IPS-18c (cell line): ENCODE results near the gene GNAI1.

ENCODE experiments used
- H3K4me3 ChIP-seq: 2 replicates; pipeline ENCODE4 v1.7.0; 2013; ENCODE audit warnings: low read depth, mild to moderate bottlenecking, low read length, moderate library complexity; ENCODE audit not compliant: insufficient read depth
- H3K9me3 ChIP-seq: one replicate; pipeline ENCODE4 v1.6.1; 2013; ENCODE audit warnings: mild to moderate bottlenecking, low read length, moderate library complexity; ENCODE audit not compliant: control insufficient read depth, insufficient read depth

The GNAI1 gene

DNA sequence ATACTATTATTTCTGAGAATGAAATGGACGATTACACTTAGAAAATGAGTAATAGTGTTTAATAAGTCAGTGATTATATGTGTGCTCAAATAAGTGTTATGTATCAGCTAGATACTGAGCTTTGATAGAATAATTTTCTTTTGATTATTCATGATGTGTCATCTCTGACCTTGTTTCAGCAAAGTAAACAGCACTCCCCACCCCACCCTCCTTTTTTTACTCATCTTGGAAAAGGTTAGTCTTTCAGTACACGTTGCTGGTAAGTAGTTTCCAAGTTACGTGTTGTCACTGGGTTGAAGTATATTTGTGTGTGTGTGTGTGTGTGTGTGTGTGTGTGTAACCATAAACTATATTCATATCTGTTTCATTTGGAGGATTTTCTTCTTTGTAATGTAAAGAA, 84.1 kb downstream of the GNAI1 start:
- Histone ChIP-seq H3K9me3 (no peaks in the 10 kb centered on the region), H3K4me3 (no peak overlapping the region)

DNA sequence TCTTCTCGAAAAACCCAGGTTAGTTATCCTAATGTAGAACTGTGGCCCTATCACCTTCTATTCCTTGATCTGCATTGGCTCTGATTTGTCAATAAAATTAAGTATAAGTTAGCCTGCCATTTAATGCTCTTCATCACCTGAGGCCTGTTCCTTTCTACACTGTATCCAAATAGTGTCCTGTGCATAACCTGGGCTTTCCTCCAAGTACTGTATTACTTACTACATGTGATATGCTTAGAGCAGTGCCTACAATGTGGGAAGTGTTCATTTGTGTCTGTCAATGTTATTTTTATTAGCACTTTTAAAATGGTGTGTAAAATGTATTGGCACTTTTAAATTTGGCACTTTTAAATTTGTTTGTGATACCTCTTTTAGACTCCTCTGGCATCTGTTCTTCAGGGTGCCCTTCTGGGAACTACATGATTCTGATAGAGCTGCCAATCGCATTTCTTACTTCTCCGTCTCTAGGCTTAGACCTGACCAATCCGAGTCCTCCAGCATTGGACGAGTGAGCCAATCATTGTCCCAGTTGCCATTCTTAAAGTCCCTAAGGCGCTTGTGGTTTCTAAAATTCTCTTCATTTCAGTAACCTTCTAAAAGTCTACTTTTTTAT, 85.5 kb downstream of the GNAI1 start:
- Histone ChIP-seq H3K9me3 (no peaks in the 10 kb centered on the region), H3K4me3 (no peak overlapping the region)

DNA sequence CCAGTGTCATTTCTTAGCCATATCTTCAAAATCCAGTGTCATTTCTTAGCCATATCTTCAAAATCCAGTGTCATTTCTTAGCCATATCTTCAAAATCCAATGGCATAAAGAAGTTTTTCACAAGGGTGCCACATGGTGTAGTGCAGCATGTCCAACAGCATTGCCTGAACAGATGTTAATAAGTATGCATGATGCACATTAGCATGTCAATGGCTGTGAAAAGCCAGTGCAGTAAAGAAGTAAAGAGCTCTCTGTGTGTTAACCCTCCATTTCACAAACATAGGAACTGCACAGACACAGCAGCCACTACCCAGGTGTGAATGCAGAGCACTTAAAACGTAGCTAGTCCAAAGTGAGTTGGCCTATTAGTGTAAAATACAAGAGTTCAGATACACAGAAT, 89.8 kb downstream of the GNAI1 start:
- H3K4me3 ChIP-seq = no peak overlapping the region

DNA sequence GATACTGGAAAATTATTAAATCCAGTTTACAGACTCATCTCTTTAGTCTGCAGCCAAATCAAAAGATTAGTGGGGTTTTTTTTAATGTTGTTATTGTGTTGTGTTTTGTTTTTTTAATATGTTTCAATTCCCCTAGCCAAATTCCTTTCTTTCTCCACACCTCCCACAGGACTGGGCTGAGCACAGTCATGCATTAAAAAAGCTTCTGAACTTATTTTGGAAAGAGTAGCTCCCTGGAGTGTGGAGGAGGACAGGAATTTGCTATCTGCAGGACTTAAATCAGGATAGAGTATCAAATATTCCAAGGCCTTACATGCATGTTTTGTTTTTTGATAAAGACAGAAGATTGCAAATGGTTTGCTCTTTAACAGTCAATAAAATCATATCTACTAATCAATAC, 90.7 kb downstream of the GNAI1 start:
- Histone ChIP-seq H3K9me3 (no peaks in the 10 kb centered on the region), H3K4me3 (no peak overlapping the region)

More for the DNA sequence above, 89.8 kb downstream of the GNAI1 start:
- H3K9me3 ChIP-seq = no peaks in the 10 kb centered on the region

DNA sequence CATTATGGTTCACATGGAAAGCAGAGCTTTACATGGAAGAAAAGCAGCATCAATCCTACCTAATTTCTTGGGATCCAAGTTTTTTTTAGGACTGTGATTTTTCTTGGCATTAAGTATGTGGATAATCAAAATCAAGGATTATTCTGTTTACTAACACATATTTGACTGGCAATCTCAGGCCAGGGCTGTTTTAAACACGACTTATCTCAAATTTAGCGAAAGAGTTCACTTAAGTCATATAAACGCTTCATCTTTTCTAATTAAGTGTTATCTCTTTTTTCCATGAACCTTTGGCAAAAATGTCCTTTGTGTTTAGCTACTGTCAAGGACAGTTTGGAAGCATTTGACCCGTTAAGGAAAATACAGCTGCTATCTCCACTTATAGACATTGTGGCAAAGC, 92.0 kb downstream of the GNAI1 start:
- no peak overlapping the region for H3K4me3 ChIP-seq
- H3K9me3 ChIP-seq = no peaks in the 10 kb centered on the region

DNA sequence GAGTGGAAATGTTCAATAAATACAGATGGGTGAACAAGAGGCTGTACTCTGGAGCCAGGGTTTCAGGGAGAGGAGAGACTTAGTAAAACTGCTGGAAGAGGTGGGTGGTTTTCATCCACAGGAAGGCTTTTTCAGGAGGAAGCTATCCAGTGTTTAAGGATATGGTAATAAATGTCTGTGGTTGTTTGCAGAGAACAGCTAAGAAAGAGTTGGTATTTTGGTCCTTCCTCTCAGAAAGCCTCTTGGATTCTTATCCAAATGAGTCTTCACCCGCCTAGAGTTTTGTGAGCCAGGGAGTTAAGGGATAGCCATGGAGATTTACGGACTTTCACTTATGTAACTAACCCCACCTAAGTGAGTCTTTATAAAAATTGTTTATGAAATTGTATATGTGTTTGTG, 95.7 kb downstream of the GNAI1 start:
- H3K4me3 ChIP-seq = no peak overlapping the region
- no peaks in the 10 kb centered on the region for H3K9me3 ChIP-seq

DNA sequence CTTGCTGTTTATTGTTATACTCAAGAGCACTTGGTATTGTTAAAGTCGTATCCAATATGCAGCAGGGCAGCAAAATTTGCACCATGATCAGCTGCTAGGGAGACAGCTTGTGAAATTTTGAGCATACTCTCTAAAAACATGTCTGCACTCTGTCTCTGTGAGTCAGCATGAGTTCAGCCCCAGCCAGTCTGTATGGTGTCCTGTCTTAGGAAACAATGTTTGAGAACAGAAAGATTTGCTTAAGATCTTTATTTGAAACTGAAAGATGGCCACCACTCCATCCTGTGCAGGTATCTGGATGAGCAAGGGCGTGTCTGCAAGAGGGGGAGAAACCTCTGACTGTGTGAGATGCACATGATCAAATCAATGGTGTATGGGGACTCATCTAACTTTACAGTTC, 97.1 kb downstream of the GNAI1 start:
- H3K4me3 ChIP-seq = no peak overlapping the region
- H3K9me3 ChIP-seq = no peaks in the 10 kb centered on the region

DNA sequence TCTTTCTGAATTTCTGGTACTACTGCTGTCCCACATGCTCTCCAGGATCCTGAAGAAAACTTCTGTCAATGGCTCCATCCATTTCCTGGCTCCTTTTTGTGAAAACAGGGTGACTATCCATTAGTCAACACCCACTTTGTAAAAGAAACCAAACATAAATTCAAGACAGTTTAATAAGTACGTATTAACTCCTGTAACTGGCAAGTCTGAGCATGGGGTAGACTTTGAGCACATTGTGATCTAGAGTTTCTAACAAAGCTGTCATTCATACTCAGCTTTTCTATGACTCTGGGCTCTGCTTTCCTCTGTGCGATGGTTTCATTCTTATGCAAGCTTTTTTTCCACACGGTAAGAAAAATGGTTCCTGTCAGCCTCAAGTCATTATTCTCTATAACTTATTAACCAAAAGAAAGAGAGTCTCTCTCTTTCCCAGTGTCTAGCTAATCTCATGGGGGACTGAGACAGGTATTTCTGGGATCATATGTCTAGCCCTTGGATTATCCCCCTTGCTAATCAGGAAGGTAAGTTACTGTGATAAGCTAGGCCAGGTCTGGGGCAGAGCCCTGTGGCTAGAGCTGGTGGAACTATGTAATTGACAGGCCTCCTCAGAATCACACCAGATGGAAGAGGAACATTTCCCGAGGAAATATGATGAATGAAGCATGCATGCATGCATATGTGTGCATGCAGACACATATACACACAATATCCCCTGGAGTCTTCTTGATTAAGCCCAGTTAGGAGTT, 98.5 kb downstream of the GNAI1 start:
- no peaks in the 10 kb centered on the region for H3K9me3 ChIP-seq
- no peak overlapping the region for H3K4me3 ChIP-seq

DNA sequence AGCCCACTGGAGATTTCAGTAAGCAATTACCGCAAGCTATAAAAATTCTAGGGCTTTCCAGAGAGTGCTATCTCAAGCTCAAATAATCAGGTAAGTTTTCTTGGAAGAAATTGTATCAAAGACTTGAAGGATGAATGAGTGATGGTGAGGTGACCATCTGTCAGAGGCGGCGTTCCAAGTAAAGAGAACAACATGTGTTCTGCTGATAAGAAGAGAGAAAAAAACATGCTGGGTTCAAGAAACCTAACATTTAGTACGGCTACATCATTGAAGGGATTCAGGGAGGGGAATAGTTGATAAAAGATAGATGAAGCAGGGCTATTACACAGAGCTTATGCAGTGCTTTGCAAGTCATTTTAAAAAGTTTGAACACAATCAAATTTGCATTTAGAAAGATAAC, 100.7 kb downstream of the GNAI1 start:
- no peaks in the 10 kb centered on the region for H3K9me3 ChIP-seq
- no peak overlapping the region for H3K4me3 ChIP-seq

DNA sequence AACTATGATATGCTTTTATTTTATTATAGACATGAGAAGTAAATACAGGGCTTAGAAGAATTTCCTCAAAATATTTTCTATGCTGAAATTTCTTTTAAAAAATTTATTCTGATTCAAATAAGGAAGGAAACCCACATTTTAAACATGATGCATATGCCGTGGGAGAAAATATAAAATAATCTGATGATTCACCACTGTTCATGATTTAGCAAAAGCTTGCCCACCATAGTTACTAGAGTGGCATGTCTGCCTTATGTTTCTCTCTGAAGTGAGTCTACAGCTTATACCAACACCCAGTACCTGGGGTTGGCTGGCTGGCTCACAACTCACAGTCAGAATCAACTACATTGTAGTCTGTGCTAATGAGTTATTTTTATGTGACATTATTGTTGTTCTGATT, 102.0 kb downstream of the GNAI1 start:
- no peaks in the 10 kb centered on the region for H3K9me3 ChIP-seq
- H3K4me3 ChIP-seq = no peak overlapping the region

DNA sequence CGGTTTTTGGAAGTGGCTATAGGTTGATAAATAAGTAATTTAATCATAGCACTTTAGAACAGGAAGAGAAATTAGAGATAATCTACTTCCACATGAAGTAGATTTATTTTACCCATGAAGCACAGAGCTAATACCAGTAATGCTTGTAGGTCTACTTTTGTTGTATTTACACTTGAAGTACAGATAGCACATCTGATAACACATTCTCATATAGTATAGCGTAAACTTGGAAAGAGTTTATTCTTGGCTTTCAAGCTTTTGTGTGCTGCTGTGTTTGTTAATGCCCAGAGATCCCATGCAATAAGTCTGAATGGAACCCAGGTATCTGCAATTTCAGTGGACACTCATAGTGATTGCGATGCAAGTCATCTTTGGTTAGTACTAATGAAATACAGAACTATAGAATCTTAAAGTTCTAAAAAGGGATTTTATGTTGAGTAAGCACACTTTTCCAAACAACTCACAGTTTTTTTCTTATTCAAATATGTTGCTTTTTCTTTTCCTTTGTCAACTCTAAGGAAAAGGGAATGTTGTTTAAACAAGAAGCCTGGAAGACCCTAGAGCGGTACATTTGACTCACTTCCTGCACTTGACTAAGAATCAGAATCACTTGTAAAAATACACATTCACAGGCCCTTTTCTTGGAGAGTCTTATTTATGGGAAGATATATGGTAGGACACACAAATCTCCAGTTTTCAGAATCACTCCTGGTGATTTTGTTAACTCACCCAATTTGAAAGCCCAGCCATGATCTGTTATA, 105.8 kb downstream of the GNAI1 start:
- H3K9me3 ChIP-seq = no peaks in the 10 kb centered on the region
- no peak overlapping the region for H3K4me3 ChIP-seq

DNA sequence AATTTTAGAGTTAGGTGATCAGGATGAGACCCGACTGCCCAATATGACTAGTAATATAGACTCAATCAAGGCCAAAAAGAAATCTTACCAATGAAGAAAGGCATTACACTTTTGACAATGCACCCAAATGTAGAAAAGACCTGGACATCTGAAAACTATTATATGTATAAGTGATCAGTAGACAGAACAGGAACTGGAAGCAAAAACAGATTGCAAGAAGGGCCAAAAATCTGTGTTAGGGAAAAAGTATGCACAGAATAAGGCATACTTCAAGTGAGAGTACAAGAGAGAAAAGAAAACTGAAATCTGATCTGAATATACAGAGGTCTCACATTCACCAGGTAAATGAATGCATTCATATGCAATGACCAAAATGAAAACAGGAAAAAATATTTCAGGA, 107.0 kb downstream of the GNAI1 start:
- H3K4me3 ChIP-seq = no peak overlapping the region
- H3K9me3 ChIP-seq = no peaks in the 10 kb centered on the region

DNA sequence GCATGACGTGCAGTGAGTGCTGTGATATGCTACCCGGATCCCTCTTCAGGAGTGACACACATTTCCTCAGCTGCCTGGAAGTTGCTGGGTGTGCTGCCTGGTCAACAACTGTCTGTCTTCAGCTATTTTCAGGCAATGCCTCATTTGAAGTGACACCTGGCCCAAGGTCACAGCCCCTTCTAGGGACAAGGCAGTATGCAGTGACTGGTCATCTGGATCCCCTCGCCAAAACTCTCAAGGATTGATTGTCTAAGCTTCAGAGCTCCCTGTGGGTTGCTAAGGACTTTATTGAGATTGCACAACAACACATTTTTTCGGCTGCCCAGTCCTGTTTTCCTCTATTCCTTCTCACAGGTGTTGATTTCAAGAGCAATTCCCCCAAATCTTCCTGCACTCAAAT, 108.8 kb downstream of the GNAI1 start:
- Histone ChIP-seq H3K9me3 (peaks cover 5% of the 10 kb centered on the region), H3K4me3 (no peak overlapping the region)

DNA sequence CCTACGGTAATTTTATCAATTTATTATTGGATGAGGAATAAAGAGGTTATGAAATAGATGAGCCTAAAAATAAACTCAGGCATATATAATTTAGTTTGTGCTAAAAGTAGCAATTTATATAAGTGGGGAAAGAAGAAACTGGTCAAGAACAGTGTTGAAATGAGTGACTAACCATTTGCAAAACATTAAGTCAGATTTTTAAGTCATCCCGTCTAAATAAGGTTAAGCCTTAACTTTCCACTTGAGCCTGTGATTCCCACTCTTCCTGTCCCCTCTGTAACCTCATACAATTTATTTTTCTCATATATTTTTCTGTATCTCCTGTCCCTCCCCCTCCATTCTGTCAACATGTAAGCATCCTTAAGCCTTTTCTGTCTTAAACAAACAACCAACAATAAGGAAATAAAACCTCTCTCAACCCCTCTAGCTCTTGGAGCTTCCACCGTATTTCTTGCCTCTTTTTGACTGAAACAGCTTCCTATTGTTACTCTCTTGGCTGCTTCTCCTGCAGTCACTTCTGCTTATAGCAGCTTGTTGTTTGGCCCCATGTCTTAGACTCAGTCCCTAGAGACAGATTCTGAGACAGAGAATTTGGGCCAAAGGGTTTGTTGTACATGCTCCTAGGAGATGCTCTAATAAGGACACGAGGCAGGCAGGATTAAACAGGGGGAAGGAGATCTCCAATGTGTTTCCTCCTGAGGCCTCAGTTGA, 109.7 kb downstream of the GNAI1 start:
- H3K9me3 ChIP-seq = peaks cover 5% of the 10 kb centered on the region
- H3K4me3 ChIP-seq = no peak overlapping the region

DNA sequence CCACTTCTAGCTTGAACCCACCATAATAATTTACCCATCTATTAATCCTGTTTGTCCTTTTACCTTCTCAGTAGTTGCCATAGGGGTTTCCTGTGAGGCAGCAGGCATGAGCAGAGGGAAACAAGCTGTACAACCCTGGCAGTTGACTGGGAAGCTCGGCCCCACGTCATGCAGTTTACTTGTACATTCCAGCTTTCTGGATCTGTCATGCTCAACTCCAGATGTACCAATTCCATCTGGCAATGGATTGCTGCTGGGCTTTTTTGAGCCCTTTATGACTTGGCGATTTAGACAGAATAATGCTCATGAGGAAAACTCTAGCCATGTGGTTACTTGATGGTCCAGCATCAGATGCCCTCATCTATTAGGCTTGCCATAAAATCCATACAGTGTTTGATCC, 112.5 kb downstream of the GNAI1 start:
- H3K4me3 ChIP-seq = no peak overlapping the region
- H3K9me3 ChIP-seq = peaks cover 5% of the 10 kb centered on the region

DNA sequence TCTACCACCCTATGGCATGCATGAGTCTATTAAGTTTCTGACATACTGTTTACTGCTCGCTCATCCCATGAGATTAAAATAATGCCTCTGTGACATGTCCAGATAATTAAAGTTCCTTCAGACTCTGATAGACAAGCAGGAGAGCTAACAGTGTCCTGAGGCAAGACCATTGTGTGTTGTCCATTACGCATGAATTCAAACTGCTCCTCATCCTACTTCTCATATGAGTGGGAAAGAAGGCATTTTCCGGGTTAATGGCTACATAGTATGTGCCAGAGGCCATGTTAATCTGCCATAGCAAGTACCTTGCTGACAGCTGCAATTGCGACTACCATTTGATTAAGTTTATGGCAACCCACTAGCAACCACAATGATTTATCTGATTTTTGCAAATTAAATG, 113.3 kb downstream of the GNAI1 start:
- Histone ChIP-seq H3K4me3 (no peak overlapping the region), H3K9me3 (peaks cover 5% of the 10 kb centered on the region)

DNA sequence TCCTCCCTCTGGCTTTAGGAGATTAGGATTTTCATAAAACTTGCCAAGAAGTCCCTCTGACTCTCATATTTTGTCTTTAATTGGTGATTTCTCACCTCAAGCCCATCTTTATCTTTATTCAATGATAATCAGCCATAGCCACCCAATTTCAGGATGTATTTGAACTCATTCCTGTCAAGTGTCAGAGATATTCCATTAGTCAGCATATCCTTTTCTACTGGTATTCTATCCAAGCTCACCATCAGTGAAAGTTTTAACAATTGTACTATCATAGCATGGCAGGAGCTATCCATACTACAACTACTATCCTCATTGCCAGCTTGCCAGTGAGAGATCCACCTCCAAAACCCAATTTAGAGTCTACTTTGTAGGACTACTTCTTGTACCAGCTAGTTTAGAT, 114.6 kb downstream of the GNAI1 start:
- Histone ChIP-seq H3K9me3 (peaks cover 5% of the 10 kb centered on the region), H3K4me3 (no peak overlapping the region)
